Spleen (tissue), 13 donors: ENCODE data around the gene IL17RB. TPM values are rescaled to one million over a fixed set of nuclear protein-coding genes. Genes with fewer than 3 reads are reported as not detected.

Experiments
- DNase-seq: peaks from one replicate; pipeline ENCODE4 v3.0.0-alpha.2; 2020
- H3K27ac ChIP-seq, 8 donors: fragments of 200-600 bp; sonication (generic) in 7 of 8; 1 replicate in 4 of 8; 2 replicates in 4 of 8; pipeline versions ENCODE4 v1.5.0 to v1.8.0; 2016 to 2021; ENCODE audit warnings: inconsistent platforms in 4 of 8, mild to moderate bottlenecking in 4 of 8, moderate library complexity in 1 of 8
- H3K27me3 ChIP-seq, 7 donors: fragments of 200-600 bp; sonication (generic) in 6 of 7; replicated peaks in 1 of 7; 1 replicate in 4 of 7; 2 replicates in 3 of 7; pipeline versions ENCODE4 v1.5.0 to v1.8.0; 2016 to 2021; ENCODE audit warnings: inconsistent platforms in 3 of 7, mild to moderate bottlenecking in 1 of 7
- H3K36me3 ChIP-seq, 6 donors: fragments of 200-600 bp; sonication (generic) in 5 of 6; 1 replicate in 4 of 6; 2 replicates in 2 of 6; pipeline versions ENCODE4 v1.5.0 to v1.8.0; 2016 to 2021; ENCODE audit warnings: inconsistent platforms in 2 of 6
- H3K4me1 ChIP-seq, 6 donors: fragments of 200-600 bp; sonication (generic) in 5 of 6; 1 replicate in 3 of 6; 2 replicates in 3 of 6; pipeline versions ENCODE4 v1.5.0 to v1.8.0; 2016 to 2021; ENCODE audit warnings: inconsistent platforms in 3 of 6
- H3K4me3 ChIP-seq, 8 donors: fragments of 200-600 bp; sonication (generic) in 7 of 8; 1 replicate in 4 of 8; 2 replicates in 4 of 8; pipeline versions ENCODE4 v1.5.0 to v1.8.0; 2016 to 2021; ENCODE audit warnings: inconsistent platforms in 4 of 8, mild to moderate bottlenecking in 4 of 8, moderate library complexity in 2 of 8
- H3K9me3 ChIP-seq, 8 donors: fragments of 200-600 bp; sonication (generic) in 7 of 8; 1 replicate in 4 of 8; 2 replicates in 4 of 8; pipeline versions ENCODE4 v1.5.0 to v1.8.0; 2016 to 2021; ENCODE audit warnings: inconsistent platforms in 4 of 8
- POLR2A ChIP-seq, 3 donors: fragments of 450-650 bp; IDR thresholded peaks; one replicate each; pipeline ENCODE4 v1.5.1; 2017; ENCODE audit warnings: antibody characterized with exemption in 3 of 3, mild to moderate bottlenecking in 1 of 3
- POLR2AphosphoS5 ChIP-seq, 3 donors: sonication (generic); formaldehyde crosslinking; IDR thresholded peaks; one replicate each; pipeline ENCODE4 v1.5.1; 2017; ENCODE audit warnings: antibody characterized with exemption in 3 of 3
- WGBS, 5 donors: extraction: QIAGEN DNeasy Blood & Tissue Kit in 3 of 5; methylation state at CpG; one replicate each; pipeline versions ENCODE4 v1.1.5 to v1.1.7; 2013 to 2018; 5-methylcytosine and 5-hydroxymethylcytosine counted together
- intact Hi-C: fragments of 100-400 bp; cut with DNase I; formaldehyde crosslinking; loops from one replicate; pipeline ENCODE4 v1.15.0; 2023; ENCODE audit warnings: low total_unique reads
- long read RNA-seq, 2 donors: transcript quantifications; one replicate each; lab custom pipeline, GENCODE V29; 2026
- polyA plus RNA-seq, 3 donors: library from polyadenylated mRNA; stranded (reverse); fragments of 200-250 nt; gene quantifications; one replicate each; pipeline ENCODE4 v1.2.1, GENCODE V29; 2013
- total RNA-seq, 7 donors: library from RNA; depleted of rRNA in 3 of 7; stranded (reverse); fragments of >200 nt in 3 of 7; fragmentation: NEBNext Ultra II Directional in 4 of 7; extraction: Animal tissue kit (Norgen Biotek cat#: 25700) in 4 of 7; gene quantifications; one replicate each; pipeline versions ENCODE4 v1.1.0 to v1.2.1, GENCODE V29; 2016 to 2021
- TF ChIP-seq, protein P1 (sequence below), 11 experiments: fragments of 200-600 bp in 7 of 11; fragments of 450-650 bp in 4 of 11; sonication (generic) in 4 of 11; IDR thresholded peaks in 8 of 11; conservative IDR thresholded peaks in 3 of 11; 1 replicate in 7 of 11; 2 replicates in 4 of 11; pipeline versions ENCODE4 v1.4.0 to v1.8.0; 2016 to 2021; ENCODE audit warnings: antibody characterized with exemption in 11 of 11, inconsistent platforms in 4 of 11, mild to moderate bottlenecking in 1 of 11
- donor health status: healthy with polysubstance abuse.
- donor health status: DM: no; HTN: no; CAD: no; lungs with moderate emphysema.
- donor health status: DM: no; HTN: no; CAD: no.
- donor health status: Bipolar disorder and iron deficiency.
- donor health status: healthy.
- donor health status: DM: no; HTN: no; CAD: no.
- donor health status: DM: yes; HTN: yes; CAD: no.

The IL17RB gene, protein sequence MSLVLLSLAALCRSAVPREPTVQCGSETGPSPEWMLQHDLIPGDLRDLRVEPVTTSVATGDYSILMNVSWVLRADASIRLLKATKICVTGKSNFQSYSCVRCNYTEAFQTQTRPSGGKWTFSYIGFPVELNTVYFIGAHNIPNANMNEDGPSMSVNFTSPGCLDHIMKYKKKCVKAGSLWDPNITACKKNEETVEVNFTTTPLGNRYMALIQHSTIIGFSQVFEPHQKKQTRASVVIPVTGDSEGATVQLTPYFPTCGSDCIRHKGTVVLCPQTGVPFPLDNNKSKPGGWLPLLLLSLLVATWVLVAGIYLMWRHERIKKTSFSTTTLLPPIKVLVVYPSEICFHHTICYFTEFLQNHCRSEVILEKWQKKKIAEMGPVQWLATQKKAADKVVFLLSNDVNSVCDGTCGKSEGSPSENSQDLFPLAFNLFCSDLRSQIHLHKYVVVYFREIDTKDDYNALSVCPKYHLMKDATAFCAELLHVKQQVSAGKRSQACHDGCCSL
- total RNA-seq (under 1 TPM in 5 of 7 donors, not detected in 2; 0.13 to 0.56 (median 0.26) TPM), polyA plus RNA-seq (under 1 TPM; 0.16 to 0.59 (median 0.26) TPM)
- long read RNA-seq, donor 1 = 0 reads
- long read RNA-seq, donor 2 = 0 reads

DNA sequence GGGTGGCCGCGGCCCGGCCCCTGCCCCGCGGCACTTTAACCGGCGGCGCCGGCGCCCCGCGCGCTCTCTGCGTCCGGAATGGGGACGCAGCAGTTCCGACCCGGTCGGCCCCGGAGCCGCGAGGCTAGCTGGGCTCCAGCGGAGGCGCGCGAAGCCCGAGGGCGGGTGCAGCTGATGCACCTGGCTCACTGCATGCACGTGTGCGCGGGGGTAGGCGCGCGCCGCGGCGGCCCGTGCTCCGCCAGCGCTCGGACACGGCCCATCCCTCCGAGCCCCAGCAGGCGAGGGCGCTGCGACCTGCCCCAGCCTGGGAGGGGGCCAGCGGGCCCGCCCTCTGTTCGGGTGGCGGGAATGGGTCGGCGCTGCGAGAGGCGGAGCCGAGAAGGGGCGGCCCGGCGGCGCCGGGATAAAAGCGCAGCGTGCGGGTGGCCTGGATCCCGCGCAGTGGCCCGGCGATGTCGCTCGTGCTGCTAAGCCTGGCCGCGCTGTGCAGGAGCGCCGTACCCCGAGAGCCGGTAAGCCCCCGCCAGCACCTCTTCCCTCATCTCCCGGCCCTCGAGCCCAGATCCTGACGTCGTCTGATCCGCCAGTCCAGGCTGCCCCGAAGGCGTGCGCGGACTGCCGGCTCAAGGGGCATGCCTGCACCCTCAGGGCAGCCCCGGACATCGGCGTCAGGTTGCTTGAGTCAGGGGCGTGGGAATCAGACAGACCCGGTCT is at the start of gene IL17RB, which contains the start of gene CHDH:
Gene IL17RB (plus strand): TSS at position 435 of the 717 bp plus-strand sequence. CDS start 21 bp downstream, at position 456.
Gene CHDH (minus strand): TSS at position 286 of the 717 bp plus-strand sequence. CDS start 22,411 bp downstream, outside the sequence.
- peak within 1 kb of the TSS in 2 of 8 donors; percentile 0 to 36 for H3K27ac ChIP-seq
- DNase-seq = peak; percentile 81
- H3K9me3 ChIP-seq = no peaks in the 10 kb centered on the region
- peak in 2 of 3 donors; percentile 31 to 38 for TF ChIP-seq POLR2AphosphoS5 (IDR thresholded peaks at IDR 0.05)
- TF ChIP-seq, protein P1, sequence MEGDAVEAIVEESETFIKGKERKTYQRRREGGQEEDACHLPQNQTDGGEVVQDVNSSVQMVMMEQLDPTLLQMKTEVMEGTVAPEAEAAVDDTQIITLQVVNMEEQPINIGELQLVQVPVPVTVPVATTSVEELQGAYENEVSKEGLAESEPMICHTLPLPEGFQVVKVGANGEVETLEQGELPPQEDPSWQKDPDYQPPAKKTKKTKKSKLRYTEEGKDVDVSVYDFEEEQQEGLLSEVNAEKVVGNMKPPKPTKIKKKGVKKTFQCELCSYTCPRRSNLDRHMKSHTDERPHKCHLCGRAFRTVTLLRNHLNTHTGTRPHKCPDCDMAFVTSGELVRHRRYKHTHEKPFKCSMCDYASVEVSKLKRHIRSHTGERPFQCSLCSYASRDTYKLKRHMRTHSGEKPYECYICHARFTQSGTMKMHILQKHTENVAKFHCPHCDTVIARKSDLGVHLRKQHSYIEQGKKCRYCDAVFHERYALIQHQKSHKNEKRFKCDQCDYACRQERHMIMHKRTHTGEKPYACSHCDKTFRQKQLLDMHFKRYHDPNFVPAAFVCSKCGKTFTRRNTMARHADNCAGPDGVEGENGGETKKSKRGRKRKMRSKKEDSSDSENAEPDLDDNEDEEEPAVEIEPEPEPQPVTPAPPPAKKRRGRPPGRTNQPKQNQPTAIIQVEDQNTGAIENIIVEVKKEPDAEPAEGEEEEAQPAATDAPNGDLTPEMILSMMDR (IDR thresholded peaks at IDR 0.05 in 8 of 11, conservative IDR thresholded peaks at IDR 0.05 in 3 of 11) = no peak
- intact Hi-C loops = no loop called here
- H3K4me1 ChIP-seq = peaks cover 0 to 27% (median 17%) of the 10 kb centered on the region in 6 donors
- H3K36me3 ChIP-seq = no peaks in the 10 kb centered on the region
- 3 to 9% (median 4%) methylated on average over 32 to 91 of the region's 91 CpGs for WGBS, 5 donors
- H3K4me3 ChIP-seq = peak within 1 kb of the TSS; percentile 37 to 71 (median 63)
- H3K27me3 ChIP-seq = peaks cover 0 to 69% (median 34%) of the 10 kb centered on the region in 7 donors

DNA sequence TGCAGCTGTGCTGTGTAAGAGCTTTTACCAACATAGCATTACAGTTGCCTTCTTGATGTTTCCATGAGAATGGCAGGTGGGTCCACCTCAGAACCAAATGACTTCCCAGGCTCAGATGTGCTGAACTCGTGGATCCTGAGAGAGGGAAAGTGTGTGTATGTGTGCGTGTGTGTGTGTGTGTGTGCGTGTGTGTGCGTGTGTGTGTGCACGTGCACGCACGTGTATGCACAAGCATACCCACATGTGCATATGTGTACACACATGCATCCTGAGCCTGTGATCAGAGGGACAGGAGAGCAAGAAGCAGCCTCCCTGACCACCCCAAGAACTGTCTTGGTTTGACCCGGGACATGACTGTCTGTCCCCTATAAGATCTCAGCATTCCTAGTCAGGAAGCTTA is 48.2 kb upstream of the IL17RB start:
- no peak for TF ChIP-seq POLR2AphosphoS5 (IDR thresholded peaks at IDR 0.05)
- TF ChIP-seq, protein P1 (IDR thresholded peaks at IDR 0.05 in 8 of 11, conservative IDR thresholded peaks at IDR 0.05 in 3 of 11) = no peak
- TF ChIP-seq POLR2A (IDR thresholded peaks at IDR 0.05) = no peak
- intact Hi-C loops = no loop called here
- Histone ChIP-seq H3K36me3 (peaks cover 0 to 4% (median 0%) of the 10 kb centered on the region in 6 donors), H3K4me3 (no peak overlapping the region), H3K4me1 (no peaks in the 10 kb centered on the region), H3K9me3 (no peaks in the 10 kb centered on the region), H3K27me3 (peaks cover 0 to 5% (median 0%) of the 10 kb centered on the region in 7 donors), H3K27ac (no peak overlapping the region)
- WGBS, 5 donors = 55 to 91% (median 82%) methylated on average over 7 to 8 of the region's 8 CpGs
- DNase-seq = no peak

DNA sequence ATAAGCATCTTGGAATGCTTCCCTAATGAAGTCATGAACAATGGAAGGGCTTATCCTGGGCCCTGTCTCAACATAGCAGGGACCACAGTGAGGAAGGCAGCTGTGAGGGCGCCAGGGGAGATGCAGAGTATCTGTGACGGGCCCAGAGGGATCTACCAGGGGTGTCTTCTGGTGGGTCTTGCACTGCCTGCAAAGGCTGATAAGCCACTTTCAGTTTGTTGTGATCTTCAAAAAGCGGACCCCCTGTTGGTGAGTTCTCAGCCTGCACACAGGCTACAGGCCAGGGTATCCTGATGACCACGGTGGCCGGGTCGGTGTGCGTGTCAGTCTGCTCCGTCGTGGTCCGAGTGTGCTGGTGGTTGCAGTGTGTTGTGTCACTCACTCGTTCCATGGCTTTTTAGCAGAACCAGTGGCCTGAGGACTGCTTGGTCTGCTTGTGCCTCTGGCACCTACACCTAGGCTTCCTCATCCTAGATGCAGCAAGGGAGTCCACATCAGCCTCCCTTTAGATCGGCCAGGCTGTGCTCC is 47.0 kb upstream of the IL17RB start:
- H3K4me3 ChIP-seq = no peak overlapping the region
- H3K9me3 ChIP-seq = no peaks in the 10 kb centered on the region
- H3K36me3 ChIP-seq = peaks cover 0 to 4% (median 0%) of the 10 kb centered on the region in 6 donors
- H3K27ac ChIP-seq = no peak overlapping the region
- TF ChIP-seq, protein P1 (IDR thresholded peaks at IDR 0.05 in 8 of 11, conservative IDR thresholded peaks at IDR 0.05 in 3 of 11) = no peak
- H3K4me1 ChIP-seq = no peaks in the 10 kb centered on the region
- DNase-seq = peak; percentile 71
- 82 to 94% (median 93%) methylated on average over 7 to 12 of the region's 12 CpGs for WGBS, 5 donors
- H3K27me3 ChIP-seq = peaks cover 0 to 5% (median 0%) of the 10 kb centered on the region in 7 donors
- intact Hi-C loops = no loop called here
